ENCODE data around the gene MPZL2.

GRCh38 chr11:118275176-118275575 lies 11.1 kb upstream of the MPZL2 start:
- TF ChIP-seq CTCF (IDR thresholded peaks at IDR 0.05) (no peak), EP300 (IDR thresholded peaks at IDR 0.05) (no peak)
